Thyroid gland (tissue), 4 donors: ENCODE measurements around the gene MRPL17.

Experiments
- CTCF ChIP-seq, 6 experiments: fragments of 200-600 bp in 3 of 6; fragments of 450-650 bp in 3 of 6; sonication (generic) in 3 of 6; IDR thresholded peaks; one replicate each; pipeline ENCODE4 v1.5.1; 2016 to 2019; ENCODE audit warnings: antibody characterized with exemption in 6 of 6, mild to moderate bottlenecking in 2 of 6, inconsistent platforms in 1 of 6, moderate library complexity in 1 of 6
- POLR2A ChIP-seq, 2 donors: fragments of 450-650 bp; IDR thresholded peaks; one replicate each; pipeline ENCODE4 v1.6.1; 2017; ENCODE audit warnings: antibody characterized with exemption in 2 of 2, mild to moderate bottlenecking in 2 of 2, moderate library complexity in 1 of 2

GRCh38 chr11:6631361-6631890 is 51.7 kb downstream of the MRPL17 start:
- TF ChIP-seq CTCF (IDR thresholded peaks at IDR 0.05): no peak
- no peak for TF ChIP-seq POLR2A (IDR thresholded peaks at IDR 0.05)
